HG03196 (cell line): ENCODE measurements around the gene GP1BB.
"Not testable (repeated sequence)": the region's sequence is repeated elsewhere in the genome, so short reads cannot be mapped to it uniquely, and the experiment has no call there.

Experiments
- ATAC-seq: cut with Tn5 transposase; IDR thresholded peaks from one replicate; pipeline ENCODE4 v1.9.1; 2021; ENCODE audit not compliant: unreplicated experiment

The GP1BB gene

GRCh38 chr22:19724927-19725661 lies 1.8 kb downstream of the GP1BB start:
- no peak for ATAC-seq

DNA sequence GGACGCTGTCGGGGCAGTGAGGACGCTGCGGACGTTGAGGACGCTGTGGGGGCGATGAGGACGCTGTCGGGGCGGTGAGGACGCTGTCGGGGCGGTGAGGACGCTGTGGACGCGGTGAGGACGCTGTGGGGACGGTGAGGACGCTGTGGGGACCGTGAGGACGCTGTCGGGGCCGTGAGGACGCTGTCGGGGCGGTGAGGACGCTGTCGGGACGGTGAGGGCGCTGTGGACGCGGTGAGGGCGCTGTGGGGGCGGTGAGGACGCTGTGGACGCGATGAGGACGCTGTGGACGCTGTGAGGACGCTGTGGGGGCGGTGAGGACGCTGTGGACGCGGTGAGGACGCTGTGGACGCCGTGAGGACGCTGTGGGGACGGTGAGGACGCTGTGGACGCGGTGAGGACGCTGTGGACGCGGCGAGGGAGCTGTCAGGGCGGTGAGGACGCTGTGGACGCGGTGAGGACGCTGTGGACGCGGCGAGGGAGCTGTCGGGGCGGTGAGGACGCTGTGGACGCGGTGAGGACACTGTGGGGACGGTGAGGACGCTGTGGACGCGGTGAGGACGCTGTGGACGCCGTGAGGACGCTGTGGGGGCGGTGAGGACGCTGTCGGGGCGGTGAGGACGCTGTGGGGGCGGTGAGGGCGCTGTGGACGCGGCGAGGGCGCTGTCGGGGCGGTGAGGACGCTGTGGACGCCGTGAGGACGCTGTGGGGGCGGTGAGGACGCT lies 2.9 kb downstream of the GP1BB start:
- not testable (repeated sequence) for ATAC-seq

DNA sequence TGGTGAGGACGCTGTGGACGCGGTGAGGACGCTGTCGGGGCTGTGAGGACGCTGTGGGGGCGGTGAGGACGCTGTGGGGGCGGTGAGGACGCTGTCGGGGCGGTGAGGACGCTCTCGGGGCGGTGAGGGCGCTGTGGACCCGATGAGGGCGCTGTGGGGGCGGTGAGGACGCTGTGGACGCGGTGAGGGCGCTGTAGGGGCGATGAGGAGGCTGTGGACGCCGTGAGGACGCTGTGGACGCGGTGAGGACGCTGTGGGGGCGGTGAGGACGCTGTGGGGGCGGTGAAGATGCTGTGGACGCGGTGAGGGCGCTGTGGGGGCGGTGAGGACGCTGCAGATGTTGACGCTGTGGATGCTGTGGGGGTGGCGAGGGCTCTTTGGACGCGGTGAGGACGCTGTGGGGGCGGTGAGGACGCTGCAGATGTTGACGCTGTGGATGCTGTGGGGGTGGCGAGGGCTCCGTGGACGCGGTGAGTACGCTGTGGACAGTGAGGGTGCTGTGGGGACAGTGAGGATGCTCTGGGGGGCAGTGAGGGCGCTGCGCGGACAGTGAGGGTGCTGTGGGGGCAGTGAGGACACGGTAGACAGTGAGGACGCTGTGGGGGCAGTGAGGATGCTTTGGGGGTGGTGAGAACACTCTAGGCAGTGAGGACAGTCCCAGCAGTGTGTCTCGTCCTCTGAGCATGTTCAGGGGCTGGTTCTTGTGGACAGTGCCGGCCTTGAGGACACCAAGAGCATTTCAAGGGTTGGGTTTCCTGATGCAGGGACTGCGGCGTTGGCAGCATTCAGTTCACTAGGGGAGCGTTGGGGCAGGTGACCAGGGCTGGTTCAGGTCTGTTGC lies 4.2 kb downstream of the GP1BB start:
- ATAC-seq: no peak

GRCh38 chr22:19728271-19728670 lies 4.9 kb downstream of the GP1BB start:
- no peak for ATAC-seq

- no peak for ATAC-seq
Measured at GRCh38 chr22:19728836-19729235, 5.5 kb downstream of the GP1BB start.

- ATAC-seq: no peak
Measured at GRCh38 chr22:19729507-19729906, 6.2 kb downstream of the GP1BB start.

GRCh38 chr22:19730198-19730597 lies 6.9 kb downstream of the GP1BB start:
- ATAC-seq: no peak

- ATAC-seq: no peak
Measured at GRCh38 chr22:19730655-19731360, 7.5 kb downstream of the GP1BB start.

GRCh38 chr22:19731361-19732135 lies 8.2 kb downstream of the GP1BB start:
- no peak for ATAC-seq

DNA sequence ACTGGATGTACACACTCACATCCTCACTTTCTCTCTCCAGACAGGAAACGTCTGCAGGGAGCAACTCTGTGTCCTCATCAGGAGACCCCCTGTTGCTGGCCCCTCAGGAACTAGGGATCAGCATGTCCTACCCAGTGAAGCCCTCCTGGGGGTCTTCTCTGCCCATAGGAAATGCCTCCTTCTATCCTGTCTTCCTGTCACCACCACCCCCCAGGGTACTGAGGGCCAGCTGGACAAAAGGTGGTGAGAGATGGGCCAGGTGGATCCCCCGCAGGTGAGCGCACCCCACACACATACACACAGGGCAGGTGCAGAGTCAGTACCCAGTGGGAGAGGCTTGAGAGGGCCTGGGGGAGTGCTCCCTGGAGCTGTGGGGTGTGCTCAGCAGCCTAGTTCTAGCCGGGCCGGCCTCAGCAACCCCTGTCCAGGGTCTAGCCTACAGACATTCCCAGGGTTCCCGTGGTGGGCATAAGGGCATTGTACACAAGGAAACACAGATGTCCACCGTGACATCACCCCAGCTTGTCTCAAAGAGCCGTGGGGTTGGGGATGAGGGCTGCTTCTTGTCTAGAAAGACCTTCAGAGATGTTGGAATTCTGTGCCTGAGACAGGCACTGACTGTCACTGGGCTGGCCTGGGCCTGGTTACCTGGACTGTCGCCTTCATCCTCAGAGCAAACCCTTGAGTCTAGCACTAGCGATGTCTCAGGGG lies 9.2 kb downstream of the GP1BB start:
- no peak for ATAC-seq

- ATAC-seq: no peak
Measured at GRCh38 chr22:19733755-19734154, 10.4 kb downstream of the GP1BB start.

GRCh38 chr22:19734163-19734562 lies 10.8 kb downstream of the GP1BB start:
- ATAC-seq: no peak

GRCh38 chr22:19734837-19735382 lies 11.6 kb downstream of the GP1BB start:
- ATAC-seq: no peak

GRCh38 chr22:19735665-19736510 lies 12.5 kb downstream of the GP1BB start:
- ATAC-seq: no peak

DNA sequence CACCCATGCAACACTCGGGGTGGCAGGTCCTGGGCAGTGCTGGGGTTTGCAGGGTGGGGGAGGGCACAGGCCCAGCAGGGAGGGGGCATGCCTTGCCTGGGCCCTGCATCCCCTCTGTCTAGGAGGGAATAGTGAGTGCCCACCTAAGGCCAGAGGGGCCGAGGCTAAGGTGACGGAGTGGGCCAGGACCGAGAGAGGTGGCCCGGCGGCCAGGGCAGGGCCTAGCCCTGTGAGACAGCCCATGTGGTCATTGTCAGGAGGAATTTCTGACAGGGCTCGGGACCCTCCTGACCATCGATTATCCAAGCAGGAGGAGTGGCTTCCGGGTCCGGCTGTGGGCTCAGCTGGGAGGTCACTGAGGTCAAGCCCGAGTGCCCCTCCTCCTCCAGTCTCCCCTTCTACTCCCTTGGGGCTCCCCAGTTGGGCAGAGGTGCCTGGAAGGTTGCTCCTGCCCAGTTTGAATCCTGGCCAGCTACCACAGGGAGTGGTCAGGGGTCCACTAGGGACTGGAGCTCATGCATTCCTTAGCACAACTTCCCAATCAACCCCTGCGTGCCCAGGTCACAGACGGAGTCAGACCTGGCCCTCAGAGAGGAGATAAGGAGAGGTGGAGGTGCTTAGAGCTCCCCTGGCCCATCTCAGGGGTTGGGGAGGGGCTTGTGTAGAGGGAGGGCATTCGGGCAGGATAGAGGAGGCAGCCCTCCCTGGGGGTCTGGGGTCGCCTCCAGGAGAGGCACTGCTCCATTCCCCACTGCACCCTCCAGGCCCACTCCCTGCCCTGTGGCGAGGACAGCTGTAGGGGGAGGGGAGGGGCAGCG lies 14.7 kb downstream of the GP1BB start:
- ATAC-seq: no peak

DNA sequence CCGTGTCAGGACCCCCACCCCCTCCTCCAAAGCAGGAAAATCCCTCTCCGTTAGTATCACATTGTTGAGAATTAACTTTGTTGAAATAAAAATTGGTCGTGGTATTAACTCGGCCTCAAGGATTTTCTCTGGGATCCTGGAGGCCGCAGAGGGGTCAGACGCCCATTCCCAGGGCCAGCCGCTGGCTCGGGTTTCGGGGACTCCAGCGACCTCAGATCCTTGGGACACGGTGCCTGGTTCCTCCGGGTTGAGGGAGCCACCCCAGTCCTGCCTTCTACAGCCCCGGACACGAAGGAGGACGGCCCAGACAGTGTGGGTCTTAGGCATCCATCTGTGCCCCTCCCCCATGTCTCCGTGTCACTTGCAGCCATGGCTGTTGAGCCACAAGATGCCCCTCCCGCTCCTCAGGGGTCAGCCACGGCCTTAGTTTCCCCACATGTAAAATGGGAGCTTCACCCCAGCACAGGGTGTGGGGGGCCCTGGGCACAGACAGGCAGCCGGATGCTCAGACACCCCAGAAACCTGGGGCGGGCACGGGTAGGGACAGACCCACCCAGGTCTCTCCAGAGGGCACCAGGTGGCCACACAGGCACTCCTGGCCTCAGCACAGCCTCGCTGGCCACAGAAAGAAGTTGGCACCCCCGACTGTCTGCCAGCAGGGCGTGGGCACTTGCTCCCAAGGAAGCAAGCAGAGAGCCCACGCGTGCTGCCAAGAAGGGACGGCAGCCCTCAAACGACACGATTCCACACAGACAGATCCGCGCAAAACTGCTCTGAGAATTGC lies 15.5 kb downstream of the GP1BB start:
- no peak for ATAC-seq

- ATAC-seq: no peak
Measured at GRCh38 chr22:19739448-19739895, 16.1 kb downstream of the GP1BB start.
